Muscle of back (tissue), 11 donors: ENCODE data around the gene FABP6. TPM values are rescaled to one million over a fixed set of nuclear protein-coding genes. Genes with fewer than 3 reads are reported as not detected.
"Not testable (repeated sequence)": the region's sequence is repeated elsewhere in the genome, so short reads cannot be mapped to it uniquely, and the experiment has no call there.

Experiments used
- DNase-seq, 3 donors: peaks; one replicate each; pipeline versions ENCODE4 v3.0.0 to v3.0.0-alpha.2; 2013
- polyA plus RNA-seq, 10 donors: library from polyadenylated mRNA; unstranded; fragments of 120-200 nt; gene quantifications; one replicate each; pipeline ENCODE4 v1.2.1, GENCODE V29; 2013; ENCODE audit not compliant: insufficient read length in 10 of 10

FABP6 gene
- polyA plus RNA-seq, 10 donors, result 0.23 to 0.37 (median 0.27) TPM; not detected in 6

GRCh38 chr5:160219356-160219755 lies 9.9 kb upstream of the FABP6 start:
- no peak for DNase-seq

DNA sequence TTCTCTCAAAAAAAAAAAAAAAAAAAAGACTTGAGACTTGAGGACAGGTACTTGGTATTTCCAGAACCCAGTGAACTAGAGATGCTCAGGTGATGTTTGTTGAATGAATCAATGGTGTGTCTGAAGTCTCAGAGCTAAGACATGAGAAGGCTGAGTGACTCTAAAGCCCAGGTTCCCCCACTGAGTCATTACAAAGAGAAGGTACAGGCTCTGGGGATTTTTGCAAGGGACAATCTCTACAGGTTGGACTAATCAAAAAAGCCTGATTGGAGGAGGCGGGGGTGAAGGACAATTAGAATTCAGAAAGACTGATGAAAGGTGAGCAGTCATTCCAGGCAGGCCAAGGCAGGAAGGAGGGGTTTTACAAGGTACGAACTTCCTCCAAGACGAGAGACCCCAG lies 8.2 kb upstream of the FABP6 start:
- DNase-seq, result no peak

DNA sequence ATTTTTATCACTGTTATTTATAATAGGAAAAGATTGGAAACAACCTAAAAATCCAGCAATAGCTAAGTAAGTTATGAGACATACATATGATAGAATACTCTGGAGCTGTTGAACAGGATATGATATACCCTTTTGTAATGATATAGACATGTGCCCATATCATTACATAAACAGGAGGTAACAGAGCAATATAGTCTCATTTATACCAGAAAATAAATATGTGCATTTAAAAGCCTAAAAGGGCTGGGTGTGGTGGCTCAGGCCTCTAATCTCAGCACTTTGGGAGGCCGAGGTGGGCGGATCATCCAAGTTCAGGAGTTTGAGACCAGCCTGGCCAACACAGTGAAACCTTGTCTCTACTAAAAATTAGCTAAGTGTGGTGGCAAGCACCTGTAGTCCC lies 2.3 kb upstream of the FABP6 start:
- DNase-seq, result no peak

DNA sequence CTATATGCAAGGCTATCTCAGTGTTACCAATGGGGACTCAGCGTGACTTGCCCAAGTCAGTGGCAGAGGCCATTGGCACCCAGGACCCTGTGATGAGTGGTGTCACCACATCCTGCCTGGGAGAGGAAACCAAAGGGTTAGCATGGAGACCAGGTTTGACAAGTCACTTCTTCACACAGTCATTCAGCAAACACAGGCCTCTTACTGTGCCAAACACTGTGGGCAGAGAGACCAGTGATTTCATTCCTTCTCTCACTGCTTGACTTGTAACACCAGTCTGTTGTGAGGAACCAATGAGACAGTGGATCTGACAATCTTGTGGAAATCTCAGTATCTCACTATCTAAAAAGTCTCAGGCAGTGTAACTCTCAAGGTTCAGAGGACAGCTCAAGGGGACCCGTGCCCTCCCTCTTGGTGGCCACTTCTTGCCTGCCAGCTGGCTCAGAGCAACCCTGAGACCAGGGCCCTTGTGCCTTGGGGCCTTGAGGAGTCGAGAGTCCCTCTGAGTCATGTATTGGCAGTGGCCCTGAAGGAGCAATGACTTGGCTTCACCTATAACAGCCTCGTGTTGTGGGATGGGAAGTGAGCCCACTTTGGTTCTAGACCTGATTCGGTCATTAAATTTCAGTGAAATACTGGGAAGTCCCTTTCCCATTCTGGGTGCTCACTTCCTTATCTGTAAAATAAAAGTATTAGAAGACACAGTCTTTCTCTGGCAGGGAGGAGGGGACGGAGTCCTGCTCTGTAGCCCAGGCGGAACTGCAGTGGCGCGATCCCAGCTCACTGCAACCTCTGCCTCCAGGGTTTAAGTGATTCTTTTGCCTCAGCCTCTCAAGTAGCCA lies 1.6 kb downstream of the FABP6 start:
- peak in 1 of 3 donors; percentile 3 for DNase-seq

DNA sequence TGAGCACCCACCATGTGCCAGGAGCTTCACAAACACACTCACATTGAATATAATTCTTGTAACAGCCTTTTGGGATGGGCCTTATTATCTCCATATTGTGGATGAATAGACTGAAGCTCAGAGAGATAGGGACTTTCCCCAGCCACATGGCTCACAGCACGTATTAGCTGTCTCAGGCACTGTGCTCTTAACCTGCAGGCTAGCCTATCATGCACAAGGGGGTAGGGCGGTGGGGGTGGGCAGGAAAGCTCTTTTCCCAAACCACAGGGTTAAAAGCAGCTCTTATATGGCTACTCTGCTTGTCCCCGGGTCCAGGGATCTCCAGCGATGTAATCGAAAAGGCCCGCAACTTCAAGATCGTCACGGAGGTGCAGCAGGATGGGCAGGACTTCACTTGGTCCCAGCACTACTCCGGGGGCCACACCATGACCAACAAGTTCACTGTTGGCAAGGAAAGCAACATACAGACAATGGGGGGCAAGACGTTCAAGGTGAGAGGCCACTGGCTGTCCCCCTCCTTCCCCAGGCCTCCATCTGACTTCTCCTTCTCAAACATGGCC lies 2.6 kb downstream of the FABP6 start:
- DNase-seq, result no peak

- no peak for DNase-seq
These were observed 3.9 kb downstream of the FABP6 start for GRCh38 chr5:160233215-160233614.

GRCh38 chr5:160235731-160236130 lies 6.4 kb downstream of the FABP6 start:
- no peak for DNase-seq

DNA sequence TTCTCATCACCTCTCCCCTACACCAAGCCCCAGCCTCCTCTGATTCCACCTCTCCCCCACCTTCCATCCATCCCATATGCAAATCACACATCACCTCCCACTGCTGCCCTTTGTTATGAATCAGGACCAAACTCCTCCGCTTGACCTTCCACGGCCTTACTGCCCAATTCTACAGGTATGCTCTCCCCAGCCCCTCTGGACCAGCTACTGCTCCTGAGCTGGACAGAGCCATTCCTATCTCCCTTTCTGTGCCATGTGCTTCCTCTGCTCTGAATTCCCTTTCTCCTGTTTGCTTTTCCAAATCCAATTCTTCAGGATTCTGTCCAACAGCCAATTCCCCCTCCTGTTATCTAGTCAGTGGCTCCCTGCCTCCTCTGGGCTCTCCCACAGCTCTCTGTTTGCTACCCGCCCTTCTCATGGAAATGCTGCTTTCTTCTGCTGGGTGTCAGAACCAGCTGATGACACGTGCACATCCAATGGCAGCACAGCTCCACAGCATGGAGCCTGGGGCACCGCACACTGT lies 8.3 kb downstream of the FABP6 start:
- no peak for DNase-seq

DNA sequence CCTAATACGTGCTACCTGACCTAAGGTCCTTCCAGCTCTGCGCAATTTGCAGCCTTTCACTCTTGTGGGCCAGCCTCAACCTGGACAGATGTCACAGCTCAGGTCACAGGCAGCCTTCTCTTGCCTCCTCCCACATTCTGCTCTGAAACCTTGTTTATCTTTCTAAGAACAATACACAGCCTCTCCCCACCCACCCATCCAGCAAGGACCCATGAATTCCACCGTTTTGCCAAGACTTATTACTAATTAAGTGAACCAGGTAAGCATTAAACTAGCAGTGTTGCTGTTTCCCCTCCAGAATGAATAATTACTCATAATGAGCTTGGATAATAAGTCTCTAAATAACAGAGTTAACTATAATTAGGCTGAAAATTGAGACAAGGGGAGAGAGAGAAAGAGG lies 11.0 kb downstream of the FABP6 start:
- DNase-seq, result no peak

DNA sequence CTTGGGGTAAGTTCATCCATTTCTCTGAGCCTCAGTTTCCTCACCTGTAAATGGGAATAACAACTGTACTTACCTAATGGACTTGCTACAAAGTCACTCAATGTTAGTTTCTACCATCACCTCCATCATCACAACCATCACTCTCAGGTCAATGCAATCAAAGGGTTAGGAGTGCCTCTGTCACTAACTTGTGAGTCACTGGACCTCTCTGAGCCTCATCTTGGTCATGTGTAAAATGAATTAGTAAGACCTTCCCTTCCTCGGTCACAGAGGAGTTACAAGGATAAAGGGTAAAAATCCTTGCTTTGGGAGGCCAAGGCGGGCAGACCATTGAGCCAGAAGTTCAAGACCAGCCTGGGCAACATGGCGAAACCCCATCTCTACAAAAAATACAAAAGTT lies 12.8 kb downstream of the FABP6 start:
- DNase-seq, result no peak

DNA sequence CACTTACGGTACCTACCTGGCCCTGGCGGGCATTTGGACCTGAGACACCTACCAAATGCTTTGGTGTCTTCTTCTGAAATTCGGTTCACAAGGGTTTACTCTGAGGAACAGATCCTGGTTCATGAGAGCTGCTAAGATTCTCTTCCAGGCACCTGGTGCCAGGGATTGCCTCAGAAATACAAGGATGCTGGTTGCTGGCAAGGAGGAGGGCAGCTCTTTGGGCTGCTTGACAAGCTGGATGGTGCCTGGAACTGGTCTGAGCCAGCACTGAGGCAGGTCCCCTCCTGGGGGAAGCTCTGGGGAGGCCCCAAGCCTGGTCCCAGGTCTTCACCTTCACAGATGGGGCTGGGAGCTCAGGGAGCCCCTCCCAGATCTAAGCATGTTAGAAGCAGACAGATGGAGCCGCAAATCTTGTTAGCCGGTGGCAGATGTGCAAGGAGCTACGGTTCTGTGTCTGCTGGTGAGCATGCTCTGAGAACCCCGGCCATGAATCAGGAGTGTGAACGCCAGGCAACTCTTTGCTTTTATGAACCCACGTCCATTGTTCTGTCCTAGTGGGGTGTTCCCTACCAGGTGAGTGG lies 16.3 kb downstream of the FABP6 start:
- DNase-seq, result no peak

DNA sequence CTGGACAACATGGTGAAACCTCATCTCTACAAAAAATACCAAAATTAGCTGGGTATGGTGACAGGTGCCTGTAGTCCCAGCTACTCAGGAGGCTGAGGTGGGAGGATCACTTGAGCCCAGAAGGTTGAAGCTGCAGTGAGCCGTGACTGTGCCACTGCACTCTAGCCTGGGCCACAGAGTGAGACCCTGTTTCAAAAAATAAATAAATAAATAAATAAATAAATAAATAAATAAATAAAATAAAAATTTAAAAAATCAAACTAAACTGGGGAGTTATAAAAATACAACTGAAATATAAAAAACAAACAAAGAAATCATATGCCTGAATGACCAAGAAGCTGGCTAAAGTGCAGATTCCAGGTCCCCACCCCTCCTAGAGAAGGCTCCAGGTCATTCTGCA lies 20.3 kb downstream of the FABP6 start:
- not testable (repeated sequence) for DNase-seq

DNA sequence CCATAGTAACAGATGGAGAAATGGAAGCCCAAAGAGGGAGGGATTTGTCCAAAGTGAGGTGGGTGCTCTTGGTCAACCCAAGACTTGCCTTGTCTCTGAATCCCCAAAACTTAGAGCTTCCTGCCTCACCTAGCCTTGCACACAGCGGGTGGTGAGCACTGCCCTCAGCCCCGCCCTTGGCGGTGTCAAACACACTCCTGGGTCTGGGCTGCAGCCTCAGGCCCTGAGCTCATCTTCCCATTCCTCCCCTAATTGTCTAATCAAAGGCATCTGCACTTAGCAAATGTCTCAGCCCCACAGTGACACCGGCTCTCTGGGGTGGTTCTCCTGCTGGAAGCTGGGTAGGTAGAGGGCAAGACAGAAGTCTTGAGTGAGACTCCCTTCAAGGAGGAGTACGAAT lies 20.9 kb downstream of the FABP6 start:
- DNase-seq, result no peak

GRCh38 chr5:160250826-160251225 lies 21.5 kb downstream of the FABP6 start:
- no peak for DNase-seq

DNA sequence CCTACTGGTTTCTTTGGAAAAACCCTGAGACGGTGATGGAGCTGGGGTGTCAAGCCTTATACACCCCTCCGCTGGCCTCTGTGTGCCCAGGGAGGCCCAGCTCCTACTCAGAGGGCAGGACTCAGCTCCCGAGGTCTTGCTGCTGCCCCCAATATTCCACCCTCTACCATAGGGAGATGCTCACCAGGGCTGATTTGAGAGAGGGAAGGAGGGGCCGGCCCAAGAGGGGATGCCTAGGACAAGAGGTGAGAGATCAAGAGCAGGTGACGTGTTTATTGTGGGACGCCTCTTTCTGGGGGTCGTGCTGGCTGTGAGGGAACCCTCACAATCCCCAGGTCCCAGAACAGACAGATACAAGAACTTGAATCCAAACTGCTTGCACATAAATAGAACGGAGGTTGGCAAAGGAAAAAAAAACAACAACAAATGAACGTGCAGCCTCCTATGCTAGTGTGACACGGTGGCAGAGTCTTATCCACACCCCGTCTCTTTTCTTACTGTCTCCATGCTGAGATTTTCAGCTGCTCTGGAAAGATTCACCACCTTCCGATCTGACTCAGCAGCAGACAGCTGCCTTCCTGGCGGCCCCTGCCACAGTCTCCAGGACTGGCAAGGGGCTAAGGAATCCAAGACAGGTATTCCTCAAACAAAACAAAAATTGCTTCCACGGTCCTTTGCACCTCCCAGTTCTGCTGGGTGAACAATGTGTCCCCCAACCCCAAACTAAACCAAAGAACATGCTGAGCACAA lies 22.3 kb downstream of the FABP6 start:
- no peak for DNase-seq

GRCh38 chr5:160252916-160253315 lies 23.6 kb downstream of the FABP6 start:
- no peak for DNase-seq

- no peak for DNase-seq
These were observed 24.1 kb downstream of the FABP6 start for GRCh38 chr5:160253441-160253840.

DNA sequence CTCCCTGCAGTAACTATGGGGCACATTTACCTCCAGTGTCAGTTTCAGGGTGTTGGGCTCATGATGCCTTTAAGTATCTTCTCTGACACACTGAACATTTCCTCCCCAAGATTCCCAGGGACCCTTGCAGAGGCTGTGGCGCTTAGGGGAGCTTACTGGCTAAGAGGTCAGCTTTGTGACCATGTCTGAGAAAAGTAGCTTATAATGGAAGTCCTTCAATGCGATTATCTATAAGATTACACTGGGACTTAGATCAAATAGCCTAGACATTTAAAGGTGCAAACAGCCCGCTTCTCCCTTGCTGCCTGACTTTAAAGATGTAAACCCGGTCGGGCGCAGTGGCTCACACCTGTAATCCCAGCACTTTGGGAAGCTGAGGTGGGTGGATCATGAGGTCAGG lies 25.4 kb downstream of the FABP6 start:
- no peak for DNase-seq

DNA sequence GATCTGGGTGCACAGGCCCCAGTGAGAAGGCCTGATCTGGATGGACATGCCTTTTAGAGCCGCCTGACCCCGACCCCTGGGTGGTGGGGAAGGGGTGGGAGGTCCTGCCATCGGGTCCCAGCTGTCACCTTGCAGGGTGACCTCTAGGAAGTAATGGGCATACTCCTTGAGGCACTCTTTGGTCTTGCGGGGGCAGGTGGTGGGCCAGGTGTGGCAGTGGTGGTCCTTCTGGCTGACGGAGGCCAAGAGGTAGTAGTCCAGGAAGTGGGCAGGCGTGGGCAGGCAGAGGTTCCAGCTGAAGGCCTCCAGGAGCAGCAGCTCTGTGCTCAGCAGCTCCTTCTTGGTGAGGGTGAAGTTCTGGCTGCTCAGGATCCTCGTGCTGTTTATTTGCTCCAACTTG lies 30.0 kb downstream of the FABP6 start:
- no peak for DNase-seq

GRCh38 chr5:160260006-160260775 lies 30.9 kb downstream of the FABP6 start:
- DNase-seq, result no peak
